K562 (cell line): Measurements from ENCODE around the gene C6orf47. TPM values are rescaled to one million over a fixed set of nuclear protein-coding genes. Genes with fewer than 3 reads are reported as not detected.

ENCODE experiments used
- ATAC-seq: fragments of 200-7000 bp; cut with Tn5 transposase; 3 replicates; pipeline ENCODE4 v1.9.1; 2020; ENCODE audit warnings: moderate library complexity
- BruUV-seq: library from RNA; stranded (reverse); fragments of 400-500 nt; replicated peaks from 2 replicates; lab custom pipeline; 2021; lab: Mats Ljungman, UMichigan
- CTCF ChIA-PET: fragments of 300-600 bp; formaldehyde crosslinking; extraction: SDS; loops from one replicate; lab custom pipeline; 2021; ENCODE audit warnings: low intra/inter-chr PET ratio; lab: Yijun Ruan, JAX
- POLR2A ChIA-PET: fragments of 300-600, 350-650 bp; sonication (Branson Sonifier 250); formaldehyde crosslinking; extraction: SDS; loops from one replicate; lab custom pipeline; 2021; ENCODE audit warnings: antibody characterized with exemption, inconsistent platforms; lab: Yijun Ruan, JAX
- DNase-seq, 4 experiments: peaks; one replicate each; pipeline versions ENCODE4 v3.0.0 to v3.0.0-alpha.2; 2011 to 2018; ENCODE audit warnings: low spot score in 3 of 4, mixed read lengths in 3 of 4; ENCODE audit errors: extremely low read depth in 1 of 4
- FAIRE-seq: peaks from 2 replicates; lab custom pipeline; 2011; peaks lifted over from hg19 to GRCh38; lab: Jason Lieb, UNC
- H2AFZ ChIP-seq: 2 replicates; pipeline ENCODE4 v1.6.0; 2011; ENCODE audit warnings: low read depth, low read length, control low read depth, inconsistent platforms
- H3K27ac ChIP-seq: fragments of 200-600 bp; 3 replicates; pipeline ENCODE4 v1.8.0; 2011; ENCODE audit warnings: low read depth, mild to moderate bottlenecking, control low read depth, inconsistent platforms, low read length, moderate library complexity, mixed read lengths; ENCODE audit errors: extremely low read depth
- H3K27me3 ChIP-seq, 2 experiments: fragments of 300-600 bp in 1 of 2; 2 replicates in 1 of 2; 3 replicates in 1 of 2; pipeline versions ENCODE4 v1.6.0 to v1.8.0; 2011; ENCODE audit warnings: inconsistent platforms in 2 of 2, low read length in 2 of 2, mild to moderate bottlenecking in 1 of 2, mixed read lengths in 1 of 2, moderate library complexity in 1 of 2; ENCODE audit not compliant: control insufficient read depth in 2 of 2, insufficient read depth in 2 of 2
- H3K36me3 ChIP-seq: fragments of 300-600 bp; 3 replicates; pipeline ENCODE4 v1.8.0; 2011; ENCODE audit warnings: mild to moderate bottlenecking, low read length, inconsistent platforms; ENCODE audit not compliant: control insufficient read depth, insufficient read depth
- H3K4me1 ChIP-seq, 2 experiments: fragments of 200-600 bp in 1 of 2; replicated peaks in 1 of 2; 2 replicates in 1 of 2; 3 replicates in 1 of 2; pipeline versions ENCODE4 v1.5.1 to v1.8.0; 2011; ENCODE audit warnings: inconsistent platforms in 2 of 2, low read length in 2 of 2, mild to moderate bottlenecking in 1 of 2, mixed read lengths in 1 of 2, moderate library complexity in 1 of 2; ENCODE audit not compliant: control insufficient read depth in 2 of 2, insufficient read depth in 2 of 2
- H3K4me2 ChIP-seq: 2 replicates; pipeline ENCODE4 v1.6.1; 2011; ENCODE audit warnings: low read length, control low read depth, inconsistent platforms, mixed read lengths; ENCODE audit not compliant: insufficient read depth
- H3K4me3 ChIP-seq: fragments of 200-600 bp; sonication (generic), shearing (Covaris generic); 2 replicates; pipeline ENCODE4 v1.5.1; 2016; ENCODE audit warnings: control low read depth, inconsistent platforms
- H3K79me2 ChIP-seq: fragments of 200-600 bp; 3 replicates; pipeline ENCODE4 v1.8.0; 2011; ENCODE audit warnings: low read length, inconsistent platforms; ENCODE audit not compliant: control insufficient read depth, insufficient read depth
- H3K9ac ChIP-seq, 2 experiments: 2 replicates each; pipeline versions ENCODE4 v1.6.0 to v1.6.1; 2011; ENCODE audit warnings: low read depth in 2 of 2, low read length in 2 of 2, control low read depth in 1 of 2, inconsistent platforms in 1 of 2, mild to moderate bottlenecking in 1 of 2, mixed read lengths in 1 of 2; ENCODE audit not compliant: insufficient read depth in 1 of 2
- H3K9me1 ChIP-seq: one replicate; pipeline ENCODE4 v1.6.0; 2011; ENCODE audit warnings: inconsistent platforms, mild to moderate bottlenecking, low read length, moderate library complexity; ENCODE audit not compliant: control insufficient read depth, insufficient read depth
- H3K9me3 ChIP-seq: replicated peaks from 2 replicates; pipeline ENCODE4 v1.5.1; 2011; ENCODE audit warnings: low read depth, low read length, inconsistent platforms; ENCODE audit not compliant: control insufficient read depth, insufficient read depth
- H4K20me1 ChIP-seq: replicated peaks from 2 replicates; pipeline ENCODE4 v1.6.1; 2011; ENCODE audit warnings: low read length, inconsistent platforms, mixed read lengths; ENCODE audit not compliant: control insufficient read depth, insufficient read depth
- AFF1 ChIP-seq, 2 experiments: fragments of 450-650 bp; IDR thresholded peaks; 2 replicates each; pipeline ENCODE4 v1.6.1; 2018; ENCODE audit warnings: mild to moderate bottlenecking in 2 of 2, low read depth in 1 of 2; ENCODE audit not compliant: partially characterized antibody in 2 of 2
- CTCF ChIP-seq, 3 experiments: IDR thresholded peaks in 2 of 3; conservative IDR thresholded peaks in 1 of 3; 2 replicates each; pipeline ENCODE4 v1.5.1; 2011 to 2012; ENCODE audit warnings: low read length in 3 of 3, mild to moderate bottlenecking in 3 of 3, control low read depth in 2 of 3, improper control_type of control experiment in 1 of 3, inconsistent platforms in 1 of 3, low read depth in 1 of 3, mixed read lengths in 1 of 3, moderate library complexity in 1 of 3; ENCODE audit not compliant: insufficient read depth in 2 of 3
- MNT ChIP-seq, 2 experiments: fragments of 450-650 bp; conservative IDR thresholded peaks; 2 replicates each; pipeline ENCODE4 v1.6.1; 2017; ENCODE audit warnings: mild to moderate bottlenecking in 2 of 2, moderate library complexity in 2 of 2
- MYC ChIP-seq, 2 experiments: fragments of 250-450 bp in 1 of 2; sonication (Bioruptor Pico) in 1 of 2; IDR thresholded peaks; 2 replicates each; pipeline versions ENCODE4 v1.5.1 to v1.6.1; 2012 to 2021; ENCODE audit warnings: low read depth in 2 of 2, borderline replicate concordance in 1 of 2, improper control_type of control experiment in 1 of 2, low read length in 1 of 2, mild to moderate bottlenecking in 1 of 2, moderate library complexity in 1 of 2
- SMC3 ChIP-seq: conservative IDR thresholded peaks from 2 replicates; pipeline ENCODE4 v1.6.1; 2011; ENCODE audit warnings: low read depth, low read length, improper control_type of control experiment; ENCODE audit not compliant: insufficient read depth
- ZNF384 ChIP-seq: IDR thresholded peaks from 2 replicates; pipeline ENCODE4 v1.6.1; 2012; ENCODE audit warnings: low read depth, low read length, improper control_type of control experiment
- ZNF740 ChIP-seq, 3 experiments: fragments of 200-800 bp in 1 of 3; sonication (Bioruptor generic) in 1 of 3; sonication (generic) in 1 of 3; formaldehyde crosslinking in 1 of 3; IDR thresholded peaks; 2 replicates each; pipeline versions ENCODE4 v1.6.1 to v1.8.0; 2016 to 2022; ENCODE audit warnings: mild to moderate bottlenecking in 2 of 3, missing compliant biosample characterization in 2 of 3, missing genetic modification characterization in 2 of 3, missing genetic modification reagents in 1 of 3
- WGBS: fragments of 100-300 bp; shearing (Covaris generic); methylation state at CpG from one replicate; pipeline ENCODE4 v1.1.6; 2016; ENCODE audit warnings: low coverage, mixed read lengths; ENCODE audit not compliant: insufficient coverage; ENCODE audit errors: missing lambda C conversion rate; 5-methylcytosine and 5-hydroxymethylcytosine counted together
- in situ Hi-C: fragments of 300-500 bp; cut with MboI; formaldehyde crosslinking; loops from 4 replicates; pipeline ENCODE4 v1.15.0; 2018; ENCODE audit warnings: inconsistent platforms, mixed read lengths
- intact Hi-C: fragments of 100-400 bp; cut with micrococcal nuclease; formaldehyde crosslinking; loops from 2 replicates; pipeline ENCODE4 v1.14.2; 2022
- polyA plus RNA-seq, 8 experiments: library from polyadenylated mRNA; depleted of rRNA in 4 of 8; stranded (reverse) in 5 of 8; unstranded in 3 of 8; fragments of >200 nt; fragmentation: Nextera tagmentation in 2 of 8; fragmentation: Illumina TruSeq in 1 of 8; extraction: Ambion mirVana in 2 of 8; extraction: Trizol in 1 of 8; gene quantifications; 2 replicates each; pipeline versions ENCODE4 v1.2.1 to v1.2.3, GENCODE V29; 2011 to 2014; ENCODE audit warnings: inconsistent platforms in 1 of 8, missing spikeins in 1 of 8
- total RNA-seq, 7 experiments: library from RNA; depleted of rRNA in 6 of 7; stranded (reverse); fragments of >200 nt in 6 of 7; fragmentation: Illumina TruSeq in 2 of 7; extraction: Trizol in 2 of 7; gene quantifications; 2 replicates each; pipeline versions ENCODE4 v1.2.1 to v1.2.3, GENCODE V29; 2011 to 2021; ENCODE audit warnings: low replicate concordance in 1 of 7

Gene C6orf47
- total and polyA plus RNA-seq, 9 of the 15 experiments (the other 6 are each of a cell fraction or from before 2014, with no cell fraction given), result 0.14 to 43.8 (median 27.0) TPM

GRCh38 chr6:31680226-31681134 lies 19.9 kb upstream of the C6orf47 start, which contains the start of gene LY6G5C:
LY6G5C (minus strand) TSS chr6:31681067; CDS start chr6:31680373, 694 bp downstream.
- Histone ChIP-seq H3K4me3 (no peak within 1 kb of the TSS), H3K36me3 (peaks cover 6% of the 10 kb centered on the region; the same call in 1 of the 3 replicates), H3K9me3 (no peaks in the 10 kb centered on the region), H3K4me1 (peaks cover 9 to 24% of the 10 kb centered on the region in 2 experiments), H3K9ac (peak within 1 kb of the TSS in 1 of 2 experiments; percentile 1; a peak in 1 of 4 replicates), H3K9me1 (no peaks in the 10 kb centered on the region), H3K27ac (no peak within 1 kb of the TSS), H4K20me1 (no peaks in the 10 kb centered on the region), H3K27me3 (no peaks in the 10 kb centered on the region), H3K79me2 (no peaks in the 10 kb centered on the region), H3K4me2 (peak within 1 kb of the TSS; percentile 22; the same call in 1 of the 2 replicates), H2AFZ (peak within 1 kb of the TSS; percentile 66)
- BruUV-seq, result no TSS peak
- FAIRE-seq, result peak; percentile 93
- intact Hi-C loops (loop anchor here (1.0 to 2.0 kb wide), 6 partner anchors 49 to 182 kb away; partner anchors contain the start of genes ATP6V1G2, DDAH2, NEU1 and NFKBIL1), in situ Hi-C loops (no loop called here)
- 9% methylated on average over 17 of the region's 17 CpGs for WGBS
- ATAC-seq, result peak; percentile 88
- peak; percentile 82 to 94 (median 88) for DNase-seq
- ChIA-PET POLR2A (interaction anchor here (0.8 to 3.6 kb wide), 7 partner anchors 9 to 147 kb away, joined by 3 to 30 read pairs (median 4); partner anchors contain the start of genes GPANK1, HSPA1B and VWA7), CTCF (interaction anchor here (0.5 to 3.0 kb wide), 14 partner anchors 38 to 1139 kb away, joined by 3 to 35 read pairs (median 4); partner anchors contain the start of genes DDAH2 and NEU1)
- TF ChIP-seq MNT (conservative IDR thresholded peaks at IDR 0.05) (peak in 1 of 2 experiments; percentile 21; a peak in 1 of 4 replicates), ZNF740 (CRISPR knock-in tag; IDR thresholded peaks at IDR 0.05) (peak; percentile 69; the same call in 1 of the 2 replicates), ZNF740 (tag; IDR thresholded peaks at IDR 0.05) (no peak), ZNF384 (peak; percentile 71; the same call in 1 of the 2 replicates), MYC (IDR thresholded peaks at IDR 0.05; ENCODE audit: low read depth, low read length) (0 out of 2 replicates have a peak, but pooled peaks have one; percentile 44), MYC (CRISPR knock-in tag; IDR thresholded peaks at IDR 0.05; ENCODE audit: borderline replicate concordance, low read depth) (no peak), AFF1 (IDR thresholded peaks at IDR 0.05; ENCODE audit: low read depth in 1 of 2, partially characterized antibody in 2 of 2) (peak in 1 of 2 experiments; percentile 49), CTCF (IDR thresholded peaks at IDR 0.05 in 2 of 3, conservative IDR thresholded peaks at IDR 0.05 in 1 of 3; ENCODE audit: insufficient read depth in 2 of 3, low read depth in 1 of 3, low read length in 3 of 3) (peak; percentile 96 to 99 (median 99)), SMC3 (peak; percentile 98)
